Activated T-cell treated with anti-CD3 and anti-CD28 coated beads for 4 hours (primary cell): ENCODE data around the gene PBX3.

ENCODE experiments used
- DNase-seq: peaks from one replicate; pipeline ENCODE4 v3.0.0-alpha.2; 2020

The PBX3 gene

DNA sequence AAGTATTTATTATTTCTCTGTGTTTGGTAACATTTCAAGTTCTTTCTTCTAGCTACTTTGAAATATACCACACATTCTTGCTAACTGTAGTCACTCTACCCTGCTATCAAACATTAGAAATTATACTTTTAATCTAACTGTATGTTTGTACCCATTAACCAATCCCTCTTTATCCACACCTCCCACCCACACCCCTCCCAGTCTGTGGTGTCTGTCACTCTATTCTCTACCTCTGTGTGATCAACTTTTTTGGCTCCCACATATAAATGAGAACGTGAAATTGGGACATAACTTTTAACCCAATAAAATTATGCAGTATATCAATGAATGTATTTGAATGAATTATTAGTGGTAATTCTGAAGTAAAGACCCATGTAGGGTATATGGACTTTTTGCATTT is 79.7 kb downstream of the PBX3 start:
- DNase-seq = no peak

DNA sequence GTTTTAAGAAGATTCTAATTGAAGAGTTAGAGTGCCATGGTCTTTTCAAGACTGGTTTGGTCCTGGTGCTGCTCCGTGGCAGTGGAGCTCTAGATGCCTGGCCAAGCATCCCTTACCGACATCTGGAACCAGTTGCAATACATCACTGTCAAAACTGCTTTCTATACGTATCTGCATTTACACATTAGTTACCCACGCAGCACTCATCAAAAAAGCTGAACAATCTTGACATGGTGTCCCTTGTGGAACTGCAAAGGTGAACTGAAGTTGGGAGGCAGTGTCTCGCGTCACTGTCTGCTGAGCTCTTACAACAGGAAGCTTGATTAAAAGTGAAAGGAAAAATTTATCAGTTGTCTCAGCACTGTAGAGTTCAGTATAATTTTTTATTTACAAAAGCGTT is 82.6 kb downstream of the PBX3 start:
- peak; percentile 39 for DNase-seq

DNA sequence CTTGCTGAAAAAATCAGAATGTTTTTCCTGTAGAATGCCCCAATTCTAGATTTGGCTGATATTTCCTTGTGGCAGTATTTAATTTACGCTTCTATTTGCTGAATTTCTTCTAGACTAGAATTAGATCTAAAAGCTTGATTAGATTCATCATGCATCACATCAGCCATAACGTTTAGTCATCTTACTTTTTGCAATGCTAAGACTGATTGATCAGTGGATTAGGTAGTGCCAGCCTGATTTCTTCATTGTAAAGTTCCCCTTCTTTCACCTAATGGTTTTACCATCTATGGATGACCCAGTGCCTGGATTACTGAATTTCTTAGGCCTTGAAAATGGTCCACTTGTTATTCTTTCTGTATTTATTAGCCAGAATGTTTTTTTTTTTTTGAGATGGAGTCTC is 83.9 kb downstream of the PBX3 start:
- DNase-seq = no peak

DNA sequence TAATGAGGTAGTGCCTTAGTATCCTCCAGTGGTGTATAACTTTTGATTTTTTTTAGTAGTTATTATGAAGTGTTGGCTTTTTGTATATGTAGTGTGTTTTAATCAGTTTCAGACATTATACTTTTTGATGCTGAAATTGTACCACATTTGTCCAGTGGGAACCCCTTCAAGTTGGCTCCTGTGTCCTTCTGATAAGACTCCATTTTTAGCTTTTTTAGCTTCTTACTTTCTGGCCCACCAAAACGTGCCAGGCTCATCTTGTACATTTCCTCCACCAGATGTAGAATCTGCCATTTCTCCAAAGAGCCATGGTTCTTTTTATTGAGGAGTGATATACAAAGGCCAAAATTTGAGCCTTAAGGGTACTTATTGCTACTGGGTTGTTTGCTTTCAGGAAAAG is 84.4 kb downstream of the PBX3 start:
- DNase-seq = no peak

DNA sequence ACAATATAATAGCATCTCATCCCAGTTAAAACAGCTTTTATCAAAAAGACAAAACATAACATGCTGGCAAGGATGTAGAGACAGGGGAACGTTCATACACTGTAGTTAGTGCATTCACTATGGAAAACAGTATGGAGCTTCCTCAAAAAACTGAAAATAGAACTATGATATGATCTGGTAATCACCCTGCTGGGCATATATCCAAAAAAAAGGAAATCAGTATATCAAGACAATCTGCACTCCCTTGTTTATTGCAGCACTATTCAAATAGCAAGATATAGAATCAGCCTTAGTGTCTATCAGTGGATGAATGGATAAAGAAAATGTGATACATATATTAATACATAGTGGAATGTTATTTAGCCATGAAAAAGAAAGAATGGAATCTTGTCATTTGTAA is 88.5 kb downstream of the PBX3 start:
- no peak for DNase-seq

DNA sequence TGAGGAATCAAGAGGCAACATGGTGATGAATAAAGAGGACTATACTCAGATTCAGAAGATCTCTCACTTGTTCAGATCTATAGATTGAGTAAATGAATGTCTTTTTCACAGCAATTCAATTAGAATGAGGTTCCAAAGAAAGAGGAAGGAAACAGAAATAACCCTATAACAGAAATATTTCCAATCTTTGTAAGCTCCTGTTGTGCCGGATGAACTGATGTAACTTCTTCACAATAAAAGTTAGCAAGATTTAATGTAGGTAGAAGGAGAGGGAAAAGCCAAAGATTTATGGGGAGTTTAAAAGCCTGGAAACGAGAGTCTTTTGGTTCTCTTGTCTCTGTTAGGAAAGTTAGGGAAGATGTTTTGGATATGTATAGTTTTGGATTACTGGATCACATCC is 92.1 kb downstream of the PBX3 start:
- no peak for DNase-seq

DNA sequence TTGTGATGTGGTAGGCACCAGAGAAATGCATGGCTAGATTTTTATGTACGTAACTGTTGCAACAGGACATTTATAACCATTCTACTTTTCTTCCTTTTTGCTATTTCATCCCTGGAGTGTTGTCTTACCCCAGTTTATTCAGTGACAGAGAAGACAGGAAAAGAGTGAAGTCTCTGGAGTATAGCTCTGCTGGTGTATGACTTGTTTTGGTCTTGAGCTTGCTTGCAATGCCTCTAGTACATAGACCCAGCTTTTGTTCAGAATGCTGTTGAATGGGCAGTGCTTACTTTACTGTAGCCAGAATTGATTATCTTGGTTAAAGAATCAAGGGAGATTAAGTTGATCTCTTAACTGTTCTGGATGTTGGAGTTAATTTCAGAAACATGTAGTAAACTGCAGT is 94.3 kb downstream of the PBX3 start:
- no peak for DNase-seq

DNA sequence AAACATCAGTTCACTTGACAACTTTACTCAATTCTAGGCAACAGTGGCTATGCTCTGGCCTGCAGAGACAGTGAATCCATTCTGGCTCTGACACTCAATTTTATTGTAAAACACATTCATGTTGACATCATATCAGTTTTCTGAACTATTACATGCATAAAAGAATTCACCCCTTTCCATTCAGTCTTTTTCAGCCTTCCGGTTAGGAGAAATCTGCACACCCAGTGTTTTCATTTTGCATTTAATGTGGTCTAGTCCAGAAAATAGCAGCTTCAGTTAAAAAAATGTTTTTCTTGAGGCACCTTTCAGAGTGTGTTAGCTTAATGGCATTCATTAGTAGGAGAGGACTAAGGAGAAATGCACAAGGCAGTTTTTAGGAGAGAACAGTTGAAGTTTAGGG is 95.1 kb downstream of the PBX3 start:
- no peak for DNase-seq

DNA sequence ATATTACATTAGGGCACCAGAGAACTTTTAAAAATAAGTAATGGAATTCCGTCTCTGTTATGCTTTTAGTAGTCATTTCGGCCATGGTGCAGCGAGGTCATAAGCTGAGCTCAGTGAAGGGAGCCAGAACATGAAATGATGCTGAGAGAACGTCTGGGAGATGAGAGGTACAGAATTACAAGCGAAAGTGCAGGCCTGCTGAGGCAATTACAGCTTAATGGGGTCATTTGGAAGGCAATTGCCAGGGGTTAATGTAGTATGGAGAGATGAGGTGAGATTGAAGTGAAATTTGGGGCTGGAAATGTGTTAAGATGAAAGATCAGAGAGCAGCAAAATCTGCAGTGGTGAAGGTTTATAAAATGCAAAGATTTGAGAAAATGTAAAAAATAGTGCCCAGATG is 96.5 kb downstream of the PBX3 start:
- DNase-seq = no peak

DNA sequence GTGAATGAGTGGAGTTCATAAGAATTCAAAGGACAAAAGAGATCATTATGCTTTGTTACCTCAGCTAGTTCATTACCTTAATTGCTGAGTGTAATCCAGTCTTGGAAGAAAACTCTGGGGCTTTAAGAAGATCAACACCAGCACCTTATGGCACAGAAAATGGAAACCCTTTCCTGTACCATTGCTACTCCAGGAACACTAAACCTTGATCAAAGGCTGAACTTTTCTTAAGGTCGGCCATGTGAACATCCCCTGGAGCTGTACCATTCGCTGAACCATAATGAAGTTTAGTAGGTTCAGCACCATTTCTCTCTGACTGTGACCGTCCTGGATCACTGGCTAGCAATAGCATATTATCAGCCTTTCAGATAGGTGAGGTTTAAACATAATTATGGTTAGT is 97.4 kb downstream of the PBX3 start:
- DNase-seq = no peak

DNA sequence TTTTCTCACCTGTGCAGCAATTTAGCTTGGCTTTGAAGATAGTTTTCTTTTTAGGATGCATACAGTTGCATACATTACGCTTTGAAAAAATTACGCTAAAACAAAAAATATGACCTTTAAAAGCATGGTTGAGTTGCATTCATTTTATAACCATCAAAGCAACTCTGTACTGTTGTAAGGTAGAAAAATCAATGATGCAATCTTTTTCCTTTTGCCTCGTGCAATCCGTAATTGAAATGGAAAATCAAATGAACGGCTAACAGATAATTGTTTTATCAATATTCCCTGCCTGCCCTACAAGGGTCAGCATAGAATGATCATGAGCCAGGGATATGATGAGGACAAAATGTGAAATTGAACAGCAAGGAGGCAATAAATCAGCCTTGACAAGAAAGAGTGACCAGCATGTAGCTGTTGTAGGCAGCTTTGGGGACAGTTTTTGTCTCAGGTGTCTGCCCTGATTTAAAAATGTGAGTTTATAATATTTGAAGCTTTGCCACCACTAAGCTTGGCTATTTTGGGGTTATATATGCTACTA is 98.2 kb downstream of the PBX3 start:
- no peak for DNase-seq

DNA sequence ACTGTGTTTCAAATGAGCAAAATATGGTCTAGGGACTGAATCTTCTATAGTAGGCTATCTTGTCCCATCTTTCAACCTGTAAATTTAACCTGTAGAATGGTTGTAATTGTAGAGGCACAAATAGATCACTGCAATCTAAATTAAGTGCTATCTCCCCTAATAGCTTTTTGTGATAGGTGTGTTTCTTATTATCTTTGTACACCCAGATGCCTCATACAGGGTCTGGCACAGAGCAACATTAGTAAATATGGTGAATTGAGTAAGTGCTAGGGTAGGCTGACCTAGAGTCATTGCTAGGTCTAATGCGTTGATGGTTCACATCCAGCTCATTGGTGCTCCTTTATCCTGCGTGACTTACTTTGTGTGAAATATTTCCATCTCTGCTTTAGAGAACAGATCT is 100.6 kb downstream of the PBX3 start:
- no peak for DNase-seq

DNA sequence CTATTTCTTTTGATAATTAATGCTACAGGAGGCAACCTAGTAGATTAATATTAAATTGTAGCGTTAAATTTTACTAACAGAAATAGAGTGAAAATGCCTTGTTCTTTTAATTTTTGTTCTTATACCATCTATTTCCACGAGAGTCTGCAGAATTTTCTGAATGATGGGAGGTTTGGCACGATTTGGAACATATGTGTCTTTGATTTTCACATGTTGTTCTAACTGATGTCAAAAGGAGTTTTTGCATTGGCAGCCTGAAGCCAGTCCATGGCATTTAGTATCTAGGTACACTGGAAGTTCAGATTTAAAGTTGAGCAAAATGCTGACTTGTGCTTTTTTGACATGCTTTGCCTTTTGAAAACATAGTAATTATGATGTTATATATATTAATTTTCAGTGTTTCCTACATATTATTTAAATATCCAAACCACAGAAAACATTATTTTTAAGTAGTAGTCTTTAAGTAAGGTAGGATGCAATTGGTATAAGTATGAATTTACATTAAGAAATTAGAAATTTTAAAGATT is 103.0 kb downstream of the PBX3 start:
- DNase-seq = no peak

DNA sequence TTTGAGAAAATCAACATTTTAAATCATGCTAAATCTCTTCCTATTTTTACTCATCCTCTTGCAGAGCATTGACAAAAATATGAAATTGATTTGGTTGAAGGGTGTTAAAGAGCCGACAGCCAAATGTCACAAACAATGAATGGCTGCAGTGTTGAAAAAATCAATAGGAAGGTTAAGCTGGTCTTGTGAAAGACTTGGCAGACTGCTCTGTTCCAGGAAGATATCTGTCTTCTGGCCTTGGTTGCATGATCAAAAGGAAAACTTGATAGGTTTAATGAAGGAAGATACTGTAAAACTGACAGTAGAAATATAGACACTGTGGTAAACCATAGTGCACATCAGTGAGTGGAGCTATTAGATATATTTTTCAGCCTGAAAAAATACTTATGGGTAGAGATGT is 103.6 kb downstream of the PBX3 start:
- DNase-seq = no peak

DNA sequence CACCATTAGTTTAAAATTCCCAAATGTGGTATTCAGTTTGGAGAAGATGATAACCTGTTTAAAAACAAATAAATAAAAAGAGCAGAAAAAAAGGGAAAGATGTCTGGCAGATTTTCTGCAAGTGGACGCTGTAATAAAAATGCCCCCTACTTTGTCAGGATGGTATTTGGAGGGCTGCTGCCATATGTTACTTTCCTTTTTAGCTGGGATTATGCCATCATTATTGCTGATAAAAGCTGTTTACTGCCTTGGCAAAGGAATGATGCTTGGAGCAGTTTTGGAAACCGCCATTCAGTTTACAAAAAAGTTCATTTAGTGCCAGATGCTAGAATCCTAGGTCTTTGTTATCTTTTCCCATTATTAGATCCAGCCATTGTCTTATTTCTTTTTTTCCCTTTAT is 104.8 kb downstream of the PBX3 start:
- no peak for DNase-seq

DNA sequence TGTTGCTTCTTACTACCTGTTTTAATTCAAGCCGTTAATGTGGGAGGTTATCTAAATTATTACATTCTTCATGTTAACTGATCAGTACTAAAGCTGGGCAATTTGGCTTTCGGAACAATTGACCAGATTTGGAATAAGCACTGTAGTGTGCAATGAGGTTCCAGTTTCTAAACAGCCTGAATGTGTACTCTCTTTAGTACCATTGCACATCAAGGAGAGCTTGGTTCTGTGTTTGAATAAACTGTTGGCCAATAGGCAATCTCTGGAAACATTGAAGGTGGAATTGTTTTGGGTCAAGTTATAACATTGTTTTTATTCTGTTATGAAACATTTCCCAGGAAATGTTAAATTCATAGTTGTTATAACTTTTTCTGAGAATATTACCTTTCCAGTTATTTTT is 105.2 kb downstream of the PBX3 start:
- no peak for DNase-seq

DNA sequence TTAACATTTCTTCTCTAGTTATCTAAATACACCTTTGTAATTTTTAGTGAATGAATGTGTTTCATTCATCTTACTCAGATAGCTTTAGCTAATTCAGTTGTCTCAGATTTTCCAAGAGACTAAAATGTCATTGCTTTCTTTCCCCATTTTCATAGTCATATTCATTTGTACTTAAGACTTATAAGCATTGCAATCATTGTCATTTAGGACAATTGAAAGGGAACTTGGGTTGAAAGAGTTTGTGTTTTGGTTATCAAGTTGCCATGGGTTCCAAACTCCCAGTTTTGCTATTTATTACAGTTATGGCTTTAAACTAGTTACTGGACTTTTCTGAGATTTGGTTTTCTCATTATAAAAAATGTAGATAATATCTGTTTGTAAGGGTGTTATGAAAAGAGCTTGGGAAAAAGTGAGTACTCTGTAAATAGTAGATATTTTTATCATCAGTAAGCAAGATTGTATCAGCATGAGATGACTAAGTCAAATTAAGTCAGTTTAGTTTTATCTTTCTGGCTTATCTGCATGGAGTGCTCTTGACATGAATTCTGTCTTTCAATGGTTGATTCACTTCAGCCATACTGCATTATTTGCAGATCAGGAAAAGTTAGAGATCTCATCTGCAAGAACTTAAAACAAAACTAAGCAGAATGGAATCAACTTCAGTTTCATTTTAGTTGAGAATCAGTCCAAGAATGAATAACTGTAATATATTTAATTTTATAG is 107.5 kb downstream of the PBX3 start:
- DNase-seq = no peak

DNA sequence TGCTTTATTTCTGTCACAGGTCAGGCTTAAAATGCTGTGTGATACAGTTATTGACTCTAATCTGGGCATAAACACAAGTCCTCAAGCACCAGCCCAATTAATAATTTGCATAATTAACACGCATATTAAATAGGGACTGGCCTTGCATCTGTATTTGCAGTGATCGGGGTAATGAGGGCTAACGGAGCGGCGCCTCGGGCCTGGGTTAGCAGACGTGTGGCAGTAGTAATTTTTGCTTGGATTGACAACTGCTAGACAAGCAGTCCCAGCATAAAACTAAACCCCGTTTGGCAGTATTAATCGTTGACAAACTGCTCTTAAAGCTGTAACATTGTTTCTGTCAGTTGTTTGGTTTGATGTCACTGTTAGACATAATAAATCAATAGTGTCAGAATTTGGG is 109.2 kb downstream of the PBX3 start:
- DNase-seq = no peak

DNA sequence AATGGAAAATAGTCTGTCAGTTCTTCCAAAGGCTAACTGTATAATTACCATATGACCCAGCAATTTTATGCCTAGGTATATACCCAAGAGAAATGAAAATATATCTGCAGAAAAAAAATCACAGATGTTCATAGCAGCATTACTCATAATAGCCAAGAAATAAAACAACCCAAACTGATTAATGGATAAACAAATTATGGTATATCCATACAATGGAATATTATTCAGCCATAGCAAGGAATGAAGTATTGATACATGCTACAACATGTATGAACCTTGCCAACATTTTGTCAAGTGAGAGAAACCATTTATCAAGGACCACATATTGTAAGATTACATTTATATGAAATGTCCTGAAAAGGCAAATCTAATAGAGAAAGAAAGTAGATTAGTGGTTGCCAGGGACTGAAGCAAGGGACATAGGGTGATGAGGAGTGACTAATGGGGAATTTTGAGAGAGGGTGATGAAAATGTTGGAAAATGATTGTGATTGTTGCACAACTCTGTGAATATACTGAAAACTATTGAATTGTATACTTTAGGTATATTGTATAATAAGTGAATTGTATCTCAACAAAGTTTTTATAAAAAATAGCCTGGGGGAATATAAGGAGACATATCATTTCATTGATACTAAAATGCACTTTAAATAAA is 114.4 kb downstream of the PBX3 start:
- no peak for DNase-seq

DNA sequence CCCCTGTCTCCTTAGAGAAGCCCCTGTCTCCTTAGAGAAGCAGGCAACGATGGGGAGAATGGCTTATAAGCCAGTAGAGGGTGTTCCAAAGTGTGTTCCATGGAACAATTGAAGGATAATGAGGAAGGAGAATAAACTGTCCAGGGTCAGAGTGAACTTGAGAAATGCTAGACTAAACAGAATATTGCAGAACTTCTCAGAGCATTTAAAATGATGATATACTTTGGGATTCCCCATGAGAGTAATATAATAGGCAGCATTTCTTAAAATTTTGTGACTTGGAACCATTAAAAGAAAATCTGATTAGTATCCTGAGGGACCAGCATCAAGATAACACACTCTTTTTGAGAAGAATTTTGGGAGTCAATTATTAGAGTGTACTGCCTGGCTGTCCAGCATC is 116.8 kb downstream of the PBX3 start:
- no peak for DNase-seq

DNA sequence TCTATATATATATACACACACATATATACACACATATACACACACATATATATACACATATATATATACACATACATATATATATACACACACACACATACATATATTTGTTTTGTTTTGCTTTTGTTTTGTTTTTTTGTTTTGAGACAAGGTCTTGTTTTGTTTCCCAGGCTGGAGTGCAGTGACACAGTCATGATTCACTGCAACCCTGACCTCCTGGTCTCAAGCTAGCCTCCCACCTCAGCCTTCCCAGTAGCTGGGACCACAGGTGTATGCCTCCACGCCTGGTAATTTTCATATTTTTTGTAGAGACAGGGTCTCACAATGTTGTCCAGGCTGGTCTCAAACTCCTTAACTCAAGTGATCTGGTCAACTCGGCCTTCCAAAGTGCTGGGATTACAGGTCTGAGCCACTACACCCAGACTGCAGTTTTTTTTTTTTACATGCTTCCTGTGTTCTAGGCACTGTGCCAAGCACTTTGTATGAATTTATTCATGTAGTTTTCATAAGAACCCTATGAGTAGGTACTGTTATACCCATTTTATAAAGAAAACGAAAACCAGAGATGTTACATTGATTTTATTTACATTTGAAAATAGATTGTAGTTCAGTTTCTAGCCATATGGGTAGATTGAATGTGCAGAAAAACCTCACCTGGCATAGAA is 120.7 kb downstream of the PBX3 start:
- no peak for DNase-seq

DNA sequence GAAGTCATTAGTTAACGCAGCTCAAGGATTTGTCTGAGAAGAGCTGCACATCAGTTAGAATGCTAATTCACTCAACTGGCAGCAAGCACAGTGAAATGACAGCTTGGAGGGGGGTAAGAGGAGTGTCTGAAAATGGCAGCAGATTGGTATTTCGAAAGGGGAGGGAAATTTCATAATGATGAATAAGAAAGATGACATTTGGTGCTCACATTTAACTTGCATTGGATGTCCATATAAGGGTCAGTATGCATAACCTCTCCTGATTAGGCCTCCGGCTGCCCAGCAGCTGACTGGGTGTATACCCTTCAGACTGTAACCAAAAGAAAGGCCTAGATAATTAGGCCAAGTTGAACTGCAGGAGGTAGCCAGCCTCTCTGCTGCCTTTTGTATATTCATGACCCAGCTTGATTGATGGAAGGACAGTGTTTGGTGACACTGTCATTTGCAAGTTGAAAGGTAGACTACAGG is 131.0 kb downstream of the PBX3 start:
- no peak for DNase-seq

DNA sequence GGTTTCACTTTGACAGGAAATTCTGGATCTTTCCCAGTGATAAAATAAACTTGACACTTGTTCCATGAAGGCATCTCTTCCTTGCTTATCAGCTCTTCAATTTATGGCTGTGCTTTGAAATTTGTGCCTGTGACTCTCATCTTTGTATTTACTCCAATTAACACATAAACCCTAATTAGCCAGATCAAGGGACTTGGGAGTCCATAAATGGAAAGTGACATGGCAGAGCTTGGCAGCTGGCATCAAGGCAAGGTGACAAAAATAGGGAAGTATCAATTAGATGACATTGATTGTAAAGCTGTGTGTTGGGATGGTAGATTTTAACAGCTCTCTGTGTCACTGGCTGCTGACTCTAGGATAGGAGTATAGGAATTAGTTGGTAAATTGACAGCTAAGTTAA is 133.9 kb downstream of the PBX3 start:
- DNase-seq = no peak
